HUDEP-2 (cell line): Measurements from ENCODE around the gene BEND2.
A peak's percentile ranks its signal among the peaks of the same experiment; 100 is the strongest.
"Not testable (repeated sequence)": the region's sequence is repeated elsewhere in the genome, so short reads cannot be mapped to it uniquely, and the experiment has no call there.

Experiments
- DNase-seq, 76 experiments: peaks; one replicate each; lab custom pipeline; 2025; ENCODE audit not compliant: unreplicated experiment in 76 of 76; lab: John Stamatoyannopoulos, UW

BEND2 gene

GRCh38 chrX:18220786-18221185 is at the start of gene BEND2:
Gene BEND2 (minus strand): TSS chrX:18220886. CDS start chrX:18220750, 136 bp downstream.
- DNase-seq = no peak

GRCh38 chrX:18255059-18255458 is 34.4 kb upstream of the BEND2 start:
- no peak for DNase-seq

GRCh38 chrX:18252644-18253359 is 32.1 kb upstream of the BEND2 start:
- DNase-seq = no peak

GRCh38 chrX:18229646-18230045 is 9.0 kb upstream of the BEND2 start:
- not testable (repeated sequence) for DNase-seq

GRCh38 chrX:18228069-18228468 is 7.4 kb upstream of the BEND2 start:
- no peak for DNase-seq

- DNase-seq = no peak
These were observed 6.8 kb upstream of the BEND2 start for GRCh38 chrX:18227458-18227857.

GRCh38 chrX:18210470-18210869 is 10.2 kb downstream of the BEND2 start:
- no peak for DNase-seq

GRCh38 chrX:18206657-18207056 is 14.0 kb downstream of the BEND2 start:
- DNase-seq = no peak

GRCh38 chrX:18203631-18204030 is 17.1 kb downstream of the BEND2 start:
- no peak for DNase-seq

GRCh38 chrX:18194688-18195087 is 26.0 kb downstream of the BEND2 start:
- DNase-seq = no peak

- no peak for DNase-seq
These were observed 41.2 kb downstream of the BEND2 start for GRCh38 chrX:18179446-18179845.

GRCh38 chrX:18174971-18175370 is 45.7 kb downstream of the BEND2 start:
- no peak for DNase-seq

- DNase-seq = no peak
These were observed 46.5 kb downstream of the BEND2 start for GRCh38 chrX:18174209-18174608.

- peak in 74 of 76 experiments; percentile 0 to 82 (median 51) for DNase-seq
These were observed 47.0 kb downstream of the BEND2 start for GRCh38 chrX:18173494-18174180.

GRCh38 chrX:18172970-18173369 is 47.7 kb downstream of the BEND2 start:
- no peak for DNase-seq

- DNase-seq = no peak
These were observed 49.8 kb downstream of the BEND2 start for GRCh38 chrX:18170910-18171309.

- no peak for DNase-seq
These were observed 54.6 kb downstream of the BEND2 start for GRCh38 chrX:18166068-18166467.

- DNase-seq = no peak
These were observed 60.3 kb downstream of the BEND2 start for GRCh38 chrX:18160369-18160768.

GRCh38 chrX:18158963-18159362 is 61.7 kb downstream of the BEND2 start:
- no peak for DNase-seq

GRCh38 chrX:18151649-18152048 is 69.0 kb downstream of the BEND2 start:
- peak in 2 of 76 experiments; percentile 1 to 5 for DNase-seq

GRCh38 chrX:18151157-18151556 is 69.5 kb downstream of the BEND2 start:
- DNase-seq = no peak

GRCh38 chrX:18149454-18149853 is 71.2 kb downstream of the BEND2 start:
- DNase-seq = no peak
